GM21515 (cell line): ENCODE data around the gene MGAT5B.

Source experiments
- ATAC-seq: cut with Tn5 transposase; IDR thresholded peaks from one replicate; pipeline ENCODE4 v1.9.1; 2021; ENCODE audit not compliant: unreplicated experiment

Gene MGAT5B

GRCh38 chr17:76998839-76999238 is 130.6 kb downstream of the MGAT5B start:
- ATAC-seq: no peak
